Activated CD4-positive, alpha-beta memory T cell treated with anti-CD3 and anti-CD28 coated beads, Interleukin-2, amount 10 ng/mL, durations not matched to agents 7 days and 5 days (primary cell): ENCODE measurements around the gene PCNT. TPM values are rescaled to one million over a fixed set of nuclear protein-coding genes. Genes with fewer than 3 reads are reported as not detected.

Experiments
- CTCF ChIA-PET: fragments of 350-600 bp; sonication (Branson Sonifier 250); formaldehyde crosslinking; loops from one replicate; lab custom pipeline; 2021; ENCODE audit warnings: antibody characterized with exemption, inconsistent platforms; lab: Charles Lee
- POLR2A ChIA-PET: fragments of 350-600 bp; sonication (Branson Sonifier 250); formaldehyde crosslinking; loops from one replicate; lab custom pipeline; 2021; ENCODE audit warnings: antibody characterized with exemption; lab: Charles Lee
- DNase-seq: peaks from one replicate; pipeline ENCODE4 v3.0.0-alpha.2; 2020
- H3K27ac Mint-ChIP-seq: one replicate; pipeline ENCODE4 v1.8.0; 2021; ENCODE audit warnings: mild to moderate bottlenecking, mixed read lengths
- H3K27me3 Mint-ChIP-seq: one replicate; pipeline ENCODE4 v1.8.0; 2021; ENCODE audit warnings: mixed read lengths
- H3K36me3 Mint-ChIP-seq: one replicate; pipeline ENCODE4 v1.8.0; 2021; ENCODE audit warnings: low read depth, mixed read lengths
- H3K4me1 Mint-ChIP-seq: one replicate; pipeline ENCODE4 v1.8.0; 2021; ENCODE audit warnings: mixed read lengths
- H3K4me3 Mint-ChIP-seq: one replicate; pipeline ENCODE4 v1.8.0; 2021; ENCODE audit warnings: mild to moderate bottlenecking, mixed read lengths
- H3K9me3 Mint-ChIP-seq: one replicate; pipeline ENCODE4 v1.8.0; 2021; ENCODE audit warnings: mixed read lengths
- total RNA-seq, 2 experiments: library from RNA; stranded (reverse); gene quantifications; one replicate each; pipeline ENCODE4 v1.2.3, GENCODE V29; 2021

Gene PCNT
- total RNA-seq, 2 experiments from 2014 or later, result 63.7 to 63.9 TPM

- Mint-ChIP-seq H3K4me3 (no peak overlapping the region), H3K9me3 (no peaks in the 10 kb centered on the region), H3K27me3 (no peaks in the 10 kb centered on the region), H3K4me1 (peaks cover 5% of the 10 kb centered on the region), H3K36me3 (peaks cover 33% of the 10 kb centered on the region), H3K27ac (no peak overlapping the region)
- POLR2A ChIA-PET, result no interaction called here
- CTCF ChIA-PET, result no interaction called here
- no peak for DNase-seq
Measured at GRCh38 chr21:46418265-46418946, 94.5 kb downstream of the PCNT start.

GRCh38 chr21:46420241-46421190 lies 96.6 kb downstream of the PCNT start:
- POLR2A ChIA-PET, result no interaction called here
- Mint-ChIP-seq H3K27ac (no peak overlapping the region), H3K9me3 (no peaks in the 10 kb centered on the region), H3K4me1 (peaks cover 18% of the 10 kb centered on the region), H3K36me3 (peaks cover 36% of the 10 kb centered on the region), H3K4me3 (no peak overlapping the region), H3K27me3 (no peaks in the 10 kb centered on the region)
- CTCF ChIA-PET, result no interaction called here
- DNase-seq, result no peak

GRCh38 chr21:46421191-46421750 lies 97.3 kb downstream of the PCNT start:
- peaks cover 30% of the 10 kb centered on the region for H3K36me3 Mint-ChIP-seq
- ChIA-PET CTCF (no interaction called here), POLR2A (no interaction called here)
- no peaks in the 10 kb centered on the region for H3K27me3 Mint-ChIP-seq
- DNase-seq, result no peak
- H3K9me3 Mint-ChIP-seq, result no peaks in the 10 kb centered on the region
- peaks cover 19% of the 10 kb centered on the region for H3K4me1 Mint-ChIP-seq
- no peak overlapping the region for H3K27ac Mint-ChIP-seq
- no peak overlapping the region for H3K4me3 Mint-ChIP-seq

- POLR2A ChIA-PET, result no interaction called here
- no peaks in the 10 kb centered on the region for H3K27me3 Mint-ChIP-seq
- no peak overlapping the region for H3K27ac Mint-ChIP-seq
- DNase-seq, result no peak
- H3K9me3 Mint-ChIP-seq, result no peaks in the 10 kb centered on the region
- peaks cover 30% of the 10 kb centered on the region for H3K36me3 Mint-ChIP-seq
- CTCF ChIA-PET, result no interaction called here
- peaks cover 19% of the 10 kb centered on the region for H3K4me1 Mint-ChIP-seq
- H3K4me3 Mint-ChIP-seq, result no peak overlapping the region
Measured at GRCh38 chr21:46421756-46422555, 98.0 kb downstream of the PCNT start.

- Mint-ChIP-seq H3K36me3 (peaks cover 30% of the 10 kb centered on the region), H3K4me3 (no peak overlapping the region), H3K9me3 (no peaks in the 10 kb centered on the region), H3K4me1 (peaks cover 19% of the 10 kb centered on the region), H3K27me3 (no peaks in the 10 kb centered on the region), H3K27ac (peak overlapping the region; percentile 67)
- POLR2A ChIA-PET, result no interaction called here
- DNase-seq, result no peak
- CTCF ChIA-PET, result no interaction called here
Measured at GRCh38 chr21:46422636-46423241, 98.8 kb downstream of the PCNT start.

GRCh38 chr21:46423546-46424038 lies 99.6 kb downstream of the PCNT start:
- Mint-ChIP-seq H3K27me3 (no peaks in the 10 kb centered on the region), H3K4me1 (peaks cover 19% of the 10 kb centered on the region), H3K36me3 (peaks cover 30% of the 10 kb centered on the region), H3K27ac (peak overlapping the region; percentile 94), H3K4me3 (no peak overlapping the region), H3K9me3 (no peaks in the 10 kb centered on the region)
- ChIA-PET CTCF (no interaction called here), POLR2A (interaction anchor here (1.2 to 1.8 kb wide), 3 partner anchors 35 to 213 kb away, joined by 4 to 5 read pairs (median 4); partner anchors contain the start of genes DIP2A and PRMT2)
- no peak for DNase-seq

GRCh38 chr21:46424039-46424591 lies 100.2 kb downstream of the PCNT start:
- Mint-ChIP-seq H3K27me3 (no peaks in the 10 kb centered on the region), H3K9me3 (no peaks in the 10 kb centered on the region), H3K4me1 (peaks cover 19% of the 10 kb centered on the region), H3K4me3 (no peak overlapping the region), H3K27ac (peak overlapping the region; percentile 94), H3K36me3 (peaks cover 25% of the 10 kb centered on the region)
- peak; percentile 25 for DNase-seq
- ChIA-PET CTCF (no interaction called here), POLR2A (interaction anchor here (1.2 to 2.5 kb wide), 4 partner anchors 33 to 212 kb away, joined by 4 to 10 read pairs (median 4); partner anchors contain the start of genes DIP2A and PRMT2)

GRCh38 chr21:46424621-46425020 lies 100.7 kb downstream of the PCNT start:
- DNase-seq, result peak; percentile 38
- H3K4me1 Mint-ChIP-seq, result peaks cover 19% of the 10 kb centered on the region
- CTCF ChIA-PET, result interaction anchor here (0.6 kb wide), 1 partner anchor 281 kb away, joined by 3 read pairs; no protein-coding TSS in a partner anchor
- no peak overlapping the region for H3K4me3 Mint-ChIP-seq
- peaks cover 21% of the 10 kb centered on the region for H3K36me3 Mint-ChIP-seq
- no peaks in the 10 kb centered on the region for H3K27me3 Mint-ChIP-seq
- H3K9me3 Mint-ChIP-seq, result no peaks in the 10 kb centered on the region
- H3K27ac Mint-ChIP-seq, result peak overlapping the region; percentile 94
- POLR2A ChIA-PET, result interaction anchor here (1.2 to 2.5 kb wide), 4 partner anchors 32 to 212 kb away, joined by 4 to 10 read pairs (median 4); partner anchors contain the start of genes DIP2A and PRMT2

- Mint-ChIP-seq H3K36me3 (peaks cover 21% of the 10 kb centered on the region), H3K9me3 (no peaks in the 10 kb centered on the region), H3K27ac (peak overlapping the region; percentile 94), H3K4me1 (peaks cover 19% of the 10 kb centered on the region), H3K27me3 (no peaks in the 10 kb centered on the region), H3K4me3 (no peak overlapping the region)
- no peak for DNase-seq
- CTCF ChIA-PET, result interaction anchor here (0.6 kb wide), 1 partner anchor 281 kb away, joined by 3 read pairs; no protein-coding TSS in a partner anchor
- POLR2A ChIA-PET, result interaction anchor here (1.7 to 2.5 kb wide), 3 partner anchors 32 to 211 kb away, joined by 4 to 10 read pairs (median 5); partner anchors contain the start of genes DIP2A and PRMT2
Measured at GRCh38 chr21:46425041-46425440, 101.1 kb downstream of the PCNT start.

GRCh38 chr21:46425571-46425970 lies 101.6 kb downstream of the PCNT start:
- no peaks in the 10 kb centered on the region for H3K27me3 Mint-ChIP-seq
- ChIA-PET POLR2A (interaction anchor here (1.7 to 2.5 kb wide), 3 partner anchors 31 to 211 kb away, joined by 4 to 10 read pairs (median 5); partner anchors contain the start of genes DIP2A and PRMT2), CTCF (interaction anchor here (1.0 kb wide), 1 partner anchor 32 kb away, joined by 3 read pairs; no protein-coding TSS in a partner anchor)
- no peak overlapping the region for H3K4me3 Mint-ChIP-seq
- peak overlapping the region; percentile 94 for H3K27ac Mint-ChIP-seq
- H3K4me1 Mint-ChIP-seq, result peaks cover 19% of the 10 kb centered on the region
- peaks cover 20% of the 10 kb centered on the region for H3K36me3 Mint-ChIP-seq
- DNase-seq, result peak; percentile 64
- H3K9me3 Mint-ChIP-seq, result no peaks in the 10 kb centered on the region

GRCh38 chr21:46426313-46427046 lies 102.5 kb downstream of the PCNT start:
- Mint-ChIP-seq H3K36me3 (peaks cover 23% of the 10 kb centered on the region), H3K9me3 (no peaks in the 10 kb centered on the region), H3K27me3 (no peaks in the 10 kb centered on the region), H3K27ac (no peak overlapping the region), H3K4me3 (no peak overlapping the region), H3K4me1 (peaks cover 19% of the 10 kb centered on the region)
- DNase-seq, result no peak
- ChIA-PET POLR2A (interaction anchor here (0.6 to 2.5 kb wide), 3 partner anchors 31 to 210 kb away, joined by 3 to 10 read pairs (median 3); no protein-coding TSS in a partner anchor), CTCF (interaction anchor here (1.0 kb wide), 1 partner anchor 31 kb away, joined by 3 read pairs; no protein-coding TSS in a partner anchor)
